A673 (cell line): ENCODE data around the gene ZNF768. TPM values are rescaled to one million over a fixed set of nuclear protein-coding genes. Genes with fewer than 3 reads are reported as not detected.
A peak's percentile ranks its signal among the peaks of the same experiment; 100 is the strongest.

ENCODE experiments used
- Bru-seq: library from RNA; stranded (reverse); fragments of 400-500 nt; gene quantifications from one replicate; lab custom pipeline; 2021; lab: Mats Ljungman, UMichigan
- BruChase-seq, 2 experiments: library from RNA; stranded (reverse); fragments of 400-500 nt; gene quantifications; one replicate each; lab custom pipeline; 2021; lab: Mats Ljungman, UMichigan
- BruUV-seq: library from RNA; stranded (reverse); fragments of 400-500 nt; replicated peaks from 2 replicates; lab custom pipeline; 2021; lab: Mats Ljungman, UMichigan
- CTCF ChIA-PET: fragments of 300-600 bp; sonication (Branson Sonifier 250); formaldehyde crosslinking; loops from one replicate; lab custom pipeline; 2022; ENCODE audit warnings: antibody characterized with exemption; lab: Charles Lee
- POLR2A ChIA-PET: fragments of 300-600 bp; sonication (Branson Sonifier 250); formaldehyde crosslinking; loops from one replicate; lab custom pipeline; 2022; ENCODE audit warnings: antibody characterized with exemption; ENCODE audit not compliant: low non-redundant PET; lab: Charles Lee
- DNase-seq: peaks from one replicate; pipeline ENCODE4 v3.0.0-alpha.2; 2015; ENCODE audit warnings: low spot score
- H3K27ac ChIP-seq: fragments of 200-600 bp; sonication (generic); 2 replicates; pipeline ENCODE4 v1.5.1; 2016; ENCODE audit warnings: mixed run types, low read depth, mild to moderate bottlenecking, mixed read lengths, antibody characterized with exemption, low read length; ENCODE audit not compliant: poor library complexity, severe bottlenecking
- H3K27me3 ChIP-seq: fragments of 200-600 bp; sonication (generic); replicated peaks from 2 replicates; pipeline ENCODE4 v1.6.1; 2017; ENCODE audit warnings: mixed run types, low read depth, mild to moderate bottlenecking, mixed read lengths, antibody characterized with exemption, low read length; ENCODE audit not compliant: insufficient read depth, poor library complexity
- H3K36me3 ChIP-seq: fragments of 200-600 bp; sonication (generic); 2 replicates; pipeline ENCODE4 v1.6.1; 2016; ENCODE audit warnings: mixed run types, mild to moderate bottlenecking, mixed read lengths, antibody characterized with exemption, low read length; ENCODE audit not compliant: insufficient read depth, poor library complexity, severe bottlenecking
- H3K4me1 ChIP-seq: fragments of 200-600 bp; sonication (generic); 2 replicates; pipeline ENCODE4 v1.6.1; 2017; ENCODE audit warnings: mixed run types, mild to moderate bottlenecking, mixed read lengths, antibody characterized with exemption, low read length; ENCODE audit not compliant: insufficient read depth, poor library complexity, severe bottlenecking
- H3K4me3 ChIP-seq: fragments of 200-600 bp; sonication (generic); 2 replicates; pipeline ENCODE4 v1.5.1; 2016; ENCODE audit warnings: low read depth, mixed run types, mild to moderate bottlenecking, mixed read lengths, low read length; ENCODE audit not compliant: poor library complexity, severe bottlenecking
- H3K9me3 ChIP-seq: fragments of 200-600 bp; sonication (generic); 2 replicates; pipeline ENCODE4 v1.6.1; 2016; ENCODE audit warnings: mixed run types, low read depth, mild to moderate bottlenecking, mixed read lengths, antibody characterized with exemption, low read length; ENCODE audit not compliant: poor library complexity, severe bottlenecking
- EZH2 ChIP-seq: fragments of 200-600 bp; sonication (generic); IDR thresholded peaks from 2 replicates; pipeline ENCODE4 v1.6.1; 2017; ENCODE audit warnings: borderline replicate concordance, low read depth, mild to moderate bottlenecking, mixed read lengths, antibody characterized with exemption, low read length; ENCODE audit not compliant: poor library complexity, severe bottlenecking
- intact Hi-C: fragments of 100-400 bp; cut with micrococcal nuclease; formaldehyde crosslinking; loops from one replicate; pipeline ENCODE4 v1.10.0; 2022; ENCODE audit not compliant: unreplicated experiment
- long read RNA-seq: library from polyadenylated mRNA; stranded (forward); transcript quantifications from one replicate; pipeline ENCODE4 v2.0.0, GENCODE V29; 2022
- total RNA-seq: library from RNA; stranded (reverse); gene quantifications from 2 replicates; pipeline ENCODE4 v1.2.3, GENCODE V29; 2021
- TF ChIP-seq, protein P1 (sequence below): fragments of 300-800, 200-600 bp; sonication (generic); conservative IDR thresholded peaks from 2 replicates; pipeline ENCODE4 v1.5.1; 2017; ENCODE audit warnings: low read depth, mild to moderate bottlenecking, antibody characterized with exemption, low read length, moderate library complexity, mixed read lengths

Gene ZNF768
- total RNA-seq (32.7 and 39.5 TPM in 2 replicates), Bru-seq, nascent RNA (percentile 62 among the genes with signal in this experiment), BruChase-seq, experiment 1, labeled RNA remaining after a 2-hour chase (percentile 81 among the genes with signal in this experiment), BruChase-seq, experiment 2, labeled RNA remaining after a 6-hour chase (percentile 86 among the genes with signal in this experiment)
- long read RNA-seq, partial matches to known transcripts: 0 of 5 reads
- long read RNA-seq, other reads (novel, unspliced or antisense): 5 of 5 reads

DNA sequence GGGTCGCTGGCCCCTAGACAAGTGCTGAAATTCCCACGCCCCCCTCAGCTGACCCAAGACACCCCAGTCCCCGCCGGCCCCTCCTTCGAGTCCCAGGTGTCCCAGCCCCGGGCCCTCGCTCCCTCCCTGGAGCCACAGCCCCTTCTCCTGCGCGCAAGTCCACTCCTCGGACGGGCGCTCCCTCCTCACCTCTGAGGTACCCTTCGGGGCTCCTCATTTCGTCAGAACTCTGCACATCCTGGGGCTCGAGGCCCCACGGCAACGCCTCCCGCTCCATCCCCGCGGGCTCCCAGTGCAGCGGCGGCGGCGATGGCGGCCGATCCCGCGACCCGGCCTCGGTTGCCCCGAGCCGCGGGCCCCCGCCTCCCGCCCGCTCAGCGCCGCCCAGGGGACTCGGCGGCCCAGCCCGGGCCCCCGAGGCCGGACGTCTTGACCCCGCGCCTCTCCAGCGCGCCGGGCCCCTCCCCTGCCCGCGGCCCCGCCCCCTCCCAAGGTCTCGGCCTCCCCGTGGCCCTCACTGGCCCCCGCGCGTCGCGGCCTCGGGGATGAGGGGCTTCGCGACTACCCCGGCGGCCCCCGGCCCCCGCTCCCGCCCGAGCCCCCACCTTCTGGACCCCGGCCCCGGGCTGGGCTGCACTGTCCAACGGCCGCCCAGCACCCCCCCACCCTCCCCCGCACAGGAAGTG lies at the start of gene ZNF768:
Gene ZNF768 (minus strand): TSS at position 430 of the 686 bp plus-strand sequence. CDS start 153 bp downstream, at position 277.
- H3K27me3 ChIP-seq: no peaks in the 10 kb centered on the region
- POLR2A ChIA-PET: interaction anchor here (0.6 kb wide), 1 partner anchor 40 kb away, joined by 3 read pairs; no protein-coding TSS in a partner anchor
- CTCF ChIA-PET: interaction anchor here (0.7 to 1.1 kb wide), 2 partner anchors 9 to 72 kb away, joined by 3 to 5 read pairs; no protein-coding TSS in a partner anchor

GRCh38 chr16:30574678-30575077 lies 48.3 kb upstream of the ZNF768 start:
- ChIA-PET POLR2A (interaction anchor here (0.6 kb wide), 1 partner anchor 109 kb away, joined by 9 read pairs; no protein-coding TSS in a partner anchor), CTCF (interaction anchor here (0.6 kb wide), 1 partner anchor 12 kb away, joined by 4 read pairs; no protein-coding TSS in a partner anchor)
- no peak overlapping the region for H3K27ac ChIP-seq
- DNase-seq: no peak
- peaks cover 3% of the 10 kb centered on the region for H3K36me3 ChIP-seq
- intact Hi-C loops: no loop called here
- BruUV-seq: no TSS peak
- TF ChIP-seq, protein P1, sequence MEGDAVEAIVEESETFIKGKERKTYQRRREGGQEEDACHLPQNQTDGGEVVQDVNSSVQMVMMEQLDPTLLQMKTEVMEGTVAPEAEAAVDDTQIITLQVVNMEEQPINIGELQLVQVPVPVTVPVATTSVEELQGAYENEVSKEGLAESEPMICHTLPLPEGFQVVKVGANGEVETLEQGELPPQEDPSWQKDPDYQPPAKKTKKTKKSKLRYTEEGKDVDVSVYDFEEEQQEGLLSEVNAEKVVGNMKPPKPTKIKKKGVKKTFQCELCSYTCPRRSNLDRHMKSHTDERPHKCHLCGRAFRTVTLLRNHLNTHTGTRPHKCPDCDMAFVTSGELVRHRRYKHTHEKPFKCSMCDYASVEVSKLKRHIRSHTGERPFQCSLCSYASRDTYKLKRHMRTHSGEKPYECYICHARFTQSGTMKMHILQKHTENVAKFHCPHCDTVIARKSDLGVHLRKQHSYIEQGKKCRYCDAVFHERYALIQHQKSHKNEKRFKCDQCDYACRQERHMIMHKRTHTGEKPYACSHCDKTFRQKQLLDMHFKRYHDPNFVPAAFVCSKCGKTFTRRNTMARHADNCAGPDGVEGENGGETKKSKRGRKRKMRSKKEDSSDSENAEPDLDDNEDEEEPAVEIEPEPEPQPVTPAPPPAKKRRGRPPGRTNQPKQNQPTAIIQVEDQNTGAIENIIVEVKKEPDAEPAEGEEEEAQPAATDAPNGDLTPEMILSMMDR: no peak
- no peak for TF ChIP-seq EZH2
- no peaks in the 10 kb centered on the region for H3K9me3 ChIP-seq
- H3K4me3 ChIP-seq: no peak overlapping the region
- no peaks in the 10 kb centered on the region for H3K27me3 ChIP-seq
- H3K4me1 ChIP-seq: peaks cover 21% of the 10 kb centered on the region

More for the DNA sequence above, at the start of gene ZNF768:
- intact Hi-C loops: no loop called here
- BruUV-seq: no TSS peak
- Histone ChIP-seq H3K36me3 (peaks cover 15% of the 10 kb centered on the region), H3K4me1 (peaks cover 12% of the 10 kb centered on the region), H3K9me3 (no peaks in the 10 kb centered on the region), H3K27ac (peak within 1 kb of the TSS; percentile 95), H3K4me3 (peak within 1 kb of the TSS; percentile 86)
- TF ChIP-seq, protein P1: no peak
- TF ChIP-seq EZH2: no peak
- peak; percentile 21 for DNase-seq

DNA sequence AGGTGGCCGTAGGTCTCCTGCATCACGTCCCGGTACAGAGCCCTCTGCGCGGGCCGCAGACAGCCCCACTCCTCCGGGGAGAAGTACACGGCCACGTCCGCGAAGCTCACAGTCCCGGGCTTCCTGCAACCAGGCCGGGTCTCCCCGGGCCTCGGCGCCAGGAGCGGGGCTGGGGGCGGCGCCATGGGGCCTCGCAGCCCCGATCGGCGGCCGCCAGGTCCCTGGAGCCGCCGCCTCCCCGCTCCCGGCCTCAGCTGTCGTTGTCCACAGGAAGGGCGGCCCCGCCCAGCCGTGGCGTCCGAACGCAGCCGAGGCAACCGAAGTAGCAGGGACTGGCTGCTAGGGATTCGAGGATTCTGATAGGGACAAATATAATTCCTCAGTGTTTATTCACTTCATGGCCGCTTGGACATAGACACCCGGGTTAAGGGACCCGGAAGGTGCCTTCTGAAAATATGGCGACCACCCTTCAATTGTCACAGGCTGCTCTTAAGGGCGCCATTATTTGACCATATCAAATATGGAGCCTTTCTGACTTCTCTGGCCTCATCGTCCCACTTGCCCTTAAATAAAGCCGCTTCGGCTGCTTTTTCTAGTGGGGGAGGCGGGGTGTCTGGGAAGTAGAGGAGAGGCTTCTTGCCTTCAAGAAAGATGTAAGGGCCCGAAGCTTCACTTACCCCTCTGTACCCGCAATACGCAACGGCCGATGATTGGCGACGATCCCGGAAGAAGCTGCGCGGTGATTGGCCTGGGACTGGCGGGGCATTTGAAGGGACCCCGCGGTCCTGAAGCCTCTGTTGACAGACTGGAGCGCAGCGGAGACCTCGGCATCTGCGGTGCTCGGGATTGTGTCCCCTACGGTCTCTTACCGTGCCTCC lies 45.3 kb upstream of the ZNF768 start, which contains the start of gene ZNF688:
Gene ZNF688 (minus strand): TSS at position 270 of the 878 bp plus-strand sequence. CDS start 85 bp downstream, at position 185.
- peak; percentile 98 for DNase-seq
- Histone ChIP-seq H3K4me3 (peak within 1 kb of the TSS; percentile 72), H3K27me3 (no peaks in the 10 kb centered on the region), H3K36me3 (no peaks in the 10 kb centered on the region), H3K4me1 (peaks cover 34% of the 10 kb centered on the region), H3K27ac (peak within 1 kb of the TSS; percentile 90), H3K9me3 (no peaks in the 10 kb centered on the region)
- no TSS peak for BruUV-seq
- ChIA-PET POLR2A (interaction anchor here (0.5 to 1.2 kb wide), 3 partner anchors 13 to 1004 kb away, joined by 5 read pairs; partner anchors contain the start of gene ZNF764), CTCF (interaction anchor here (0.9 kb wide), 1 partner anchor 36 kb away, joined by 3 read pairs; no protein-coding TSS in a partner anchor)
- TF ChIP-seq, protein P1: no peak
- TF ChIP-seq EZH2: no peak
- intact Hi-C loops: no loop called here
